Lower leg skin (tissue), 3 donors: Measurements from ENCODE around the gene FAM180B.

Experiments
- POLR2A ChIP-seq, 2 donors: fragments of 450-650 bp; IDR thresholded peaks; one replicate each; pipeline ENCODE4 v1.6.1; 2016 to 2017; ENCODE audit warnings: antibody characterized with exemption in 2 of 2, mild to moderate bottlenecking in 1 of 2, moderate library complexity in 1 of 2
- TF ChIP-seq, protein P1 (sequence below), 3 donors: fragments of 450-650 bp; IDR thresholded peaks; one replicate each; pipeline ENCODE4 v1.5.1; 2016; ENCODE audit warnings: antibody characterized with exemption in 3 of 3, mild to moderate bottlenecking in 3 of 3, moderate library complexity in 2 of 3

DNA sequence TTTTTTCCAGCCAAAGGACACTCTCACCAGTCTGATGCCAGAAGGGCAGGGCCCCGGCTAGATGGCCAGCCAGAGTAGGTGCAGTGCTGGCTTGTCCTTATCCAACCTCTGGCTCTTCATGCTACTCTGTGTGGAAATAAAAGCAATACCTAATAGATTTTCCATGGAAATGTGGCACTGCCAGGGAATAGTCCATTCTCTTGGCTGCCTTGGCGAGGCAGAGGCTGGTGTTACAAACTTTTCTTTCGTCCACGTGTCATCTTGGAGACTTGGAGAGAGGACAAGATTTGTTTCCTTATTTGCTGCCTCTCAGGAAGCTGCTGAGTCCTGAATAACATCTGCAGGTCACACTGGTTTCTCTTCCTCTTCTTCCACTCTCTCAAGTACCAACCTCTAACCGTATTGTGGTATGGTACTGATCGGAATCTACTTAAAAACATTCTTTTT, 24.9 kb downstream of the FAM180B start:
- TF ChIP-seq, protein P1, sequence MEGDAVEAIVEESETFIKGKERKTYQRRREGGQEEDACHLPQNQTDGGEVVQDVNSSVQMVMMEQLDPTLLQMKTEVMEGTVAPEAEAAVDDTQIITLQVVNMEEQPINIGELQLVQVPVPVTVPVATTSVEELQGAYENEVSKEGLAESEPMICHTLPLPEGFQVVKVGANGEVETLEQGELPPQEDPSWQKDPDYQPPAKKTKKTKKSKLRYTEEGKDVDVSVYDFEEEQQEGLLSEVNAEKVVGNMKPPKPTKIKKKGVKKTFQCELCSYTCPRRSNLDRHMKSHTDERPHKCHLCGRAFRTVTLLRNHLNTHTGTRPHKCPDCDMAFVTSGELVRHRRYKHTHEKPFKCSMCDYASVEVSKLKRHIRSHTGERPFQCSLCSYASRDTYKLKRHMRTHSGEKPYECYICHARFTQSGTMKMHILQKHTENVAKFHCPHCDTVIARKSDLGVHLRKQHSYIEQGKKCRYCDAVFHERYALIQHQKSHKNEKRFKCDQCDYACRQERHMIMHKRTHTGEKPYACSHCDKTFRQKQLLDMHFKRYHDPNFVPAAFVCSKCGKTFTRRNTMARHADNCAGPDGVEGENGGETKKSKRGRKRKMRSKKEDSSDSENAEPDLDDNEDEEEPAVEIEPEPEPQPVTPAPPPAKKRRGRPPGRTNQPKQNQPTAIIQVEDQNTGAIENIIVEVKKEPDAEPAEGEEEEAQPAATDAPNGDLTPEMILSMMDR (IDR thresholded peaks at IDR 0.05): no peak
- no peak for TF ChIP-seq POLR2A (IDR thresholded peaks at IDR 0.05)
